ENCODE results near the gene CLIP2.
"Not testable (repeated sequence)": the region's sequence is repeated elsewhere in the genome, so short reads cannot be mapped to it uniquely, and the experiment has no call there.

The CLIP2 gene

GRCh38 chr7:74412056-74412455, 122.8 kb downstream of the CLIP2 start:
- TF ChIP-seq CTCF (IDR thresholded peaks at IDR 0.05; ENCODE audit: poor library complexity, severe bottlenecking): no peak
- no peaks in the 10 kb centered on the region for H3K4me1 ChIP-seq (ENCODE audit: insufficient read depth, poor library complexity, severe bottlenecking)
- no peak overlapping the region for H3K4me3 ChIP-seq (ENCODE audit: severe bottlenecking)
- ATAC-seq (ENCODE audit: low read depth) (no peak; the same call in 2 of the 3 replicates), DNase-seq (ENCODE audit: low spot score) (no peak)
- H3K36me3 ChIP-seq (ENCODE audit: low read depth): no peaks in the 10 kb centered on the region
- no peaks in the 10 kb centered on the region for H3K9me3 ChIP-seq (ENCODE audit: severe bottlenecking)
- no peak overlapping the region for H3K27ac ChIP-seq (ENCODE audit: poor library complexity, severe bottlenecking)
- no peaks in the 10 kb centered on the region for H3K27me3 ChIP-seq (ENCODE audit: insufficient read depth, poor library complexity, severe bottlenecking)

- no peaks in the 10 kb centered on the region for H3K9me3 ChIP-seq (ENCODE audit: severe bottlenecking)
- no peaks in the 10 kb centered on the region for H3K27me3 ChIP-seq (ENCODE audit: insufficient read depth, poor library complexity, severe bottlenecking)
- no peak for ATAC-seq (ENCODE audit: low read depth)
- no peak for TF ChIP-seq CTCF (IDR thresholded peaks at IDR 0.05; ENCODE audit: poor library complexity, severe bottlenecking)
- H3K27ac ChIP-seq (ENCODE audit: poor library complexity, severe bottlenecking): no peak overlapping the region
- no peaks in the 10 kb centered on the region for H3K36me3 ChIP-seq (ENCODE audit: low read depth)
- no peak overlapping the region for H3K4me3 ChIP-seq (ENCODE audit: severe bottlenecking)
- DNase-seq (ENCODE audit: low spot score): no peak
- no peaks in the 10 kb centered on the region for H3K4me1 ChIP-seq (ENCODE audit: insufficient read depth, poor library complexity, severe bottlenecking)
These were observed 123.4 kb downstream of the CLIP2 start for GRCh38 chr7:74412603-74413002.

- not testable (repeated sequence) for H3K27ac ChIP-seq (ENCODE audit: poor library complexity, severe bottlenecking); H3K9me3 ChIP-seq (ENCODE audit: severe bottlenecking); DNase-seq (ENCODE audit: low spot score); H3K27me3 ChIP-seq (ENCODE audit: insufficient read depth, poor library complexity, severe bottlenecking); H3K4me3 ChIP-seq (ENCODE audit: severe bottlenecking); ATAC-seq (ENCODE audit: low read depth); H3K36me3 ChIP-seq (ENCODE audit: low read depth); H3K4me1 ChIP-seq (ENCODE audit: insufficient read depth, poor library complexity, severe bottlenecking)
These were observed 125.6 kb downstream of the CLIP2 start for GRCh38 chr7:74414595-74415333.

- H3K4me1 ChIP-seq (ENCODE audit: insufficient read depth, poor library complexity, severe bottlenecking): no peaks in the 10 kb centered on the region
- no peaks in the 10 kb centered on the region for H3K9me3 ChIP-seq (ENCODE audit: severe bottlenecking)
- ATAC-seq (ENCODE audit: low read depth): peak; percentile 86
- no peak overlapping the region for H3K27ac ChIP-seq (ENCODE audit: poor library complexity, severe bottlenecking)
- H3K27me3 ChIP-seq (ENCODE audit: insufficient read depth, poor library complexity, severe bottlenecking): no peaks in the 10 kb centered on the region
- H3K36me3 ChIP-seq (ENCODE audit: low read depth): no peaks in the 10 kb centered on the region
- DNase-seq (ENCODE audit: low spot score): no peak
- no peak overlapping the region for H3K4me3 ChIP-seq (ENCODE audit: severe bottlenecking)
- peak; percentile 95 for TF ChIP-seq CTCF (IDR thresholded peaks at IDR 0.05; ENCODE audit: poor library complexity, severe bottlenecking)
These were observed 128.3 kb downstream of the CLIP2 start for GRCh38 chr7:74417419-74417971.

GRCh38 chr7:74418076-74418475, 128.9 kb downstream of the CLIP2 start:
- Histone ChIP-seq H3K9me3 (ENCODE audit: severe bottlenecking) (no peaks in the 10 kb centered on the region), H3K4me1 (ENCODE audit: insufficient read depth, poor library complexity, severe bottlenecking) (no peaks in the 10 kb centered on the region), H3K36me3 (ENCODE audit: low read depth) (no peaks in the 10 kb centered on the region), H3K4me3 (ENCODE audit: severe bottlenecking) (no peak overlapping the region), H3K27ac (ENCODE audit: poor library complexity, severe bottlenecking) (no peak overlapping the region), H3K27me3 (ENCODE audit: insufficient read depth, poor library complexity, severe bottlenecking) (no peaks in the 10 kb centered on the region)
- no peak for DNase-seq (ENCODE audit: low spot score)
- no peak for TF ChIP-seq CTCF (IDR thresholded peaks at IDR 0.05; ENCODE audit: poor library complexity, severe bottlenecking)
- ATAC-seq (ENCODE audit: low read depth): no peak

Data from RWPE2 (cell line).